ENCODE measurements around the gene SMIM35.
"Not testable (repeated sequence)": the region's sequence is repeated elsewhere in the genome, so short reads cannot be mapped to it uniquely, and the experiment has no call there.

- TF ChIP-seq, protein P1, sequence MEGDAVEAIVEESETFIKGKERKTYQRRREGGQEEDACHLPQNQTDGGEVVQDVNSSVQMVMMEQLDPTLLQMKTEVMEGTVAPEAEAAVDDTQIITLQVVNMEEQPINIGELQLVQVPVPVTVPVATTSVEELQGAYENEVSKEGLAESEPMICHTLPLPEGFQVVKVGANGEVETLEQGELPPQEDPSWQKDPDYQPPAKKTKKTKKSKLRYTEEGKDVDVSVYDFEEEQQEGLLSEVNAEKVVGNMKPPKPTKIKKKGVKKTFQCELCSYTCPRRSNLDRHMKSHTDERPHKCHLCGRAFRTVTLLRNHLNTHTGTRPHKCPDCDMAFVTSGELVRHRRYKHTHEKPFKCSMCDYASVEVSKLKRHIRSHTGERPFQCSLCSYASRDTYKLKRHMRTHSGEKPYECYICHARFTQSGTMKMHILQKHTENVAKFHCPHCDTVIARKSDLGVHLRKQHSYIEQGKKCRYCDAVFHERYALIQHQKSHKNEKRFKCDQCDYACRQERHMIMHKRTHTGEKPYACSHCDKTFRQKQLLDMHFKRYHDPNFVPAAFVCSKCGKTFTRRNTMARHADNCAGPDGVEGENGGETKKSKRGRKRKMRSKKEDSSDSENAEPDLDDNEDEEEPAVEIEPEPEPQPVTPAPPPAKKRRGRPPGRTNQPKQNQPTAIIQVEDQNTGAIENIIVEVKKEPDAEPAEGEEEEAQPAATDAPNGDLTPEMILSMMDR (IDR thresholded peaks at IDR 0.05), result not testable (repeated sequence)
- not testable (repeated sequence) for TF ChIP-seq POLR2AphosphoS5 (IDR thresholded peaks at IDR 0.05); POLR2A (IDR thresholded peaks at IDR 0.05); EP300 (IDR thresholded peaks at IDR 0.05; ENCODE audit: low read depth)
Observed at GRCh38 chr11:118062631-118063030, 24.1 kb downstream of the SMIM35 start.

Data from transverse colon (tissue), 4 donors.